Stimulated activated CD8-positive, alpha-beta memory T cell treated with anti-CD3 and anti-CD28 coated beads, Interleukin-15, amount 100 ng/mL, for 48 hours (primary cell): Measurements from ENCODE around the gene THAP8.

Source experiments
- DNase-seq, 2 donors: peaks; one replicate each; pipeline ENCODE4 v3.0.0-alpha.2; 2020; ENCODE audit warnings: low read depth in 2 of 2

THAP8 gene

DNA sequence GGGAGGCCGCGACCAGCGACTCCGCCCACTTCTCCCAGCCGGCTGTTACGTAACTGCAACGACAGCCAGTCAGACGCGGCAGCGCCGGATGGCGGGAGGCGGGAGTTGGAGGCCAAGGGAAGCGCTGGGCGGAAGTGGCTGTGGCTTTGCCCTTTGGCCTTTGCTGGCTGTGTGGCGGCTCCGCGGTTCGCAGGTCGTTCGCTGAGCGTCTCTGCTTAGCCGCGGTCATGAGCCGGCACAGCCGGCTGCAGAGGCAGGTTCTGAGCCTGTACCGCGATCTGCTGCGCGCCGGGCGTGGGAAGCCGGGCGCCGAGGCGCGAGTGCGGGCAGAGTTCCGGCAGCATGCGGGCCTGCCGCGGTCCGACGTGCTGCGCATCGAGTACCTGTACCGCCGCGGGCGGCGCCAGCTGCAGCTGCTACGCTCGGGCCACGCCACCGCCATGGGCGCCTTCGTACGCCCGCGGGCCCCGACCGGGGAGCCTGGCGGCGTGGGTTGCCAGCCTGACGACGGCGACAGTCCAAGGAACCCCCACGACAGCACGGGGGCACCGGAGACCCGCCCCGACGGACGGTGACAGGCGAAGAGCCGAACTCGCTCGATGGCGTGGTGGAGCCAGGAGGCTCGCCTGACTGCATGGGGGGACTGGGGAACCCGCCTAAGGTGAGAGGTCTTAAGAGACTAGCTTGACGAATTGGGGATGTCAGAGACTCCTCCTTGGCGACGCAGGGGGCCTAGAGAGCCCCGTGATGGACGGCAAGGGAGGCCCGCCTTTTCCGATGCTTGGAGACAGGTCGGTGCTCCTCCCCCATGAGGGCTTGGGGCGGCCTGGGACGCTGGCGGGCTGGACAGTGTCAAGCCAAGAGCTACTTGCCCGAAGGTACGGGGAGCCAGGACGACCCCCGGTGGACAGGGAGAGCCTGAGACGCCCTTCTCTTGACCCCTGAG is 58.8 kb downstream of the THAP8 start, which contains the start of gene SDHAF1:
Gene SDHAF1, plus strand, starts transcription at position 141 of the 946 bp plus-strand sequence. Its CDS starts 87 bp downstream, at position 228.
- peak; percentile 93 to 95 for DNase-seq

DNA sequence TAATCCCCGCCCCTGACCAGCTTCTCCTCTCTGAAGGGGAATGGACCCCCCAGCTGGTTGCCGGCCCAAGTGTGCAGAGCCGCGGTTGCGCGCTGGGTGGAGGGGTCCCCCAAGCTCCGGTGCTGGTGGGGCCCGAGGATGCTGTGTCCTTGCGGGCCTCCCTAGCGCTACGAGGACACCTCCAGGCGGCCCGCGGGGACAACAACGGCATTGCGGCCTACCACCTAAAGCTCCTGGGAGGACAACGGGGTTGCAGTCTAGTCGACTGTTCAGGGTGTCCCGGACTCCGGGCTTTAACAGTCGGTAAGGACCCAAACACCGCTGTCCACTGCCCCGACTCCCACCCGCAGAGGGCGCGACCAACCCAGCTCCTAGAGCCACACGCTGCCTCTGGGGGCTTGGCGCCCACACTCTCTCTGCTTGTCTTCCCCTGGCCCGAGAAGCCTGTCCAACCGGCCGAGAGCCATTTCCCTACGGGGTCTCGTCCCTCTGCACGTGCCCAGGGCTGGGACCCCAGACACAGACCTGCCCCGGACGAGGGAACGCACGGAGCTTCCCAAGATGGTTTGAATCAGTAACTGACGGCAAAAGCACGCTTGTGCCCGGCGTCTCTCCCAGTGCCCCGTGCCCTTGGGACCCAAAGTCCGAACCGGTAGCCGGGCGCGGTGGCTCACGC is 60.0 kb downstream of the THAP8 start:
- DNase-seq: no peak

DNA sequence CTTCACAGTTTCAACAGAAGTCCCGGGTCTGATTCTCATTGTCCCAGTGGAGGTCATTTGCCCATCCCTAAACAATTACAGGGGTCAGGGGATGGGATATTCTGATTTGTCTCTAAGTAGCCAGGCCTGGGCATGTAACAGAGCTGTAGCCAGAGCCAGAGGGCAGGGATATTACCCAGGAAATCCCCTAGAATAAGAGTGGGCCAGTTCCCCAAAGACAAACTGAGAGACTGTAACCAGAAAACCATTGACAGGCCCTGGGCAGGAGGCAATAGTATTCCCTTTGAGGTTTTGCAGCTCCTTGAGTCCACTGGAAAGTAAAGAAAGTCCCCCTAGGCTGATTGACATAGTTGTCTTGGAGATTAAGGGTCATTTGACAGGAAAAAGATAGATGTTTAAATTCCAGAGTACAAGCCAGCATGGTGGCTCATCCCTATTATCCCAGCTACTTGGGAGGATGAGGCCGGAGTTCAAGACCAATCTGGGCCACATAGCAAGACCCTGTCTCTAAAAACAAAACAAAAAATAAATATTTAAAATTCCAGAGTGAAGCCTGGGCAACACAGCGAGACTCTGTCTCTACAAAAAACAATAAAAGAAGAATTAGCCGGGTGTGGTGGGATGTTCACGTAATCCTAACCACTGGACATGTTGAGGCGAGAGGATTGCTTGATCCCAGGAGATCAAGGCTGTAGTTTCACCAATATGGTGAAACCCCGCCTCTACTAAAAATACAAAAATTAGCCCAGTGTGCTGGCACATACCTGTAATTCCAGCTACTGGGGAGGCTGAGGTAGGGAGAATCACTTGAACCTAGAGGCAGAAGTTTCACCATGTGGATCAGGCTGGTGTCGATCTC is 60.9 kb downstream of the THAP8 start:
- DNase-seq: no peak

DNA sequence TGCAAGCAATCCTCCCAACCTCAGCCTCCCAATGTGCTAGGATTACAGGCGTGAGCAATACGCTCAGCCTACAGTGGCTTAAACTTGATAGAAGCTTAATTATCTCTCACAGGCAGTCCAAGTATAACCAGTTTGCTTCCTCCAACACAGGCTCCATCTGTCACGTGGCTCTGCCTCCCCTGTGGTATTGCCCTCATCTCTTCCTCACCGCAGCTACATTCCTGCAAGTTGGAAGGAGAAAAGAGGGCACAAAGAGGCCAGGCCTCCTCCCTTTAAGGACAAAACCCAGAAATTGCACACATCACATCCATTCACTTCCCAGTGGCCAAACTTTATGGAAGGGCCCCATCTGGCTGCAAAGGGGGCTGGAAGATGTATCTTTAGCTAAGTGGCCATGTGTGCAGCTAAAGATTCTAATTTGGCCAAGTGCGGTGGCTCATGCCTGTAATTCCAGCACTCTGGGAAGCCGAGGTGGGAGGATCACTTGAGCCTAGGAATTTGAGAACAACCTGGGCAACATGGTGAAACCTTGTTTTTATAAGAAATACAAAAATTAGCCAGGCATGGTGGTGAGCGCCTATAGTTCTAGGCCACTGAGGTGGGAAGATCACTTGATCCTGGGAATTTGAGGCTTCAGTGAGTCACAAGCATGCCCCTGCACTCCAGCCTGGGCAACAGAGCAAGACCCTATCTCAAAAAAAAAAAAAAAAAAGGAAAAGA is 62.2 kb downstream of the THAP8 start:
- DNase-seq: no peak

DNA sequence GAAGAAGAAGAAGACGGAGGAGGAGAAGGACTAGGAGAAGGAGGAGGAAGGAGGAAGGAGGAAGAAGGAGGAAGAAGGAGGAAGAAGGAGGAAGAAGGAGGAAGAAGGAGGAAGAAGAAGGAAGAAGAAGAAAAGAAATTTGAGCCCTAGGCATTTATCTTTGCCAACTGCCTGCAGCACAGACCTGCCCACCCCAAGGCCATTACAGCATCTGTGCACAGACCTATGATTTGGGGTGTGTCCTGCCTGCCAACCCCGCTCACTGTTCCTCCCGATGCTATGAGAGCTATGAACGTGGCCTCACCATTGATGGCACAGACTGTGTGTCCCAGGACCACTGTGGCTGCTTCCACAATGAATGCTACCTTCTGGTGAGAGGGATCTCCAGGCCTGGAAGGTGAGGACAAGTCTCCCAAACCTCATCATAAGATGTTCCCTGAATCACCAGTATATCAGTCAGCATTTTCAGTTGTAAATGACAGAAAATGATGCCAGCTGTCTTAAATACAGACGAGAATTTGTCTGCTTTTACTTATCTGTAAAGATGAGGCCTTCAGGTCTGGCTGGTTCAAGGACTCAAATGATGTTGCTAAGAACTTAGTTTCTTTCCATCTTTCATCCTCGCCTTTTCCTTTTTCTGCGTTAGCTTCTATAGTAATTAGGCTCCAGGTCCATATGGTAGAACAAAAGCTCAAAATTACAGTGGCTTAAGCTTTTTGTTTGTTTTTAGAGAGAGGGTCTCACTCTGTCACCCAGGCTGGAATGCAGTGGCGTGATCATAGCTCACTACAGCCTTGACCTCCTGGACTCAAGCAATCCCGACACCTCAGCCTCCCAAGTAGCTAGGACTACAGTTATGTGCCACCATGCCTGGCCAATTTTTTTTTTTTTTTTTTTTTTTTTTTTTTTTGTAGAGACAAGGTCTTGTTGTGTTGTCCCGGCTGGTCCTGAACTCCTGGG is 63.0 kb downstream of the THAP8 start:
- no peak for DNase-seq

DNA sequence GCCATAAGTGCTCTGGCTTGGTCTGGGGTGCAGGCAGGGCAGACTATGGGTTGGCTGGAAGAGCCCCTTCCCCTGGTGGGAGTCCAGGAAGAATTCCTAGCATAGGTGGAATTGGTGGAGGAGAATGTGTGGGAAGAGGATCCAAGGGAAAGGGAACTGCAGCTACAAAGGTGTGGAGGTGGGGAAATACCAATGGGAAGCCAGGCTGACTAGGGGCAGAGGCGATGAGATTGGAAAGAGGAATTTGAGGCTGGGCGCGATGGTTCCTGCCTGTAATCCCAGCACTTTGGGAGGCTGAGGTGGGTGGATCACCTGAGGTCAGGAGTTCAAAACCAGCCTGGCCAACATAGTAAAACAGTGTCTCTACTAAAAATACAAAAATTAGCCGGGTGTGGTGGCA is 63.9 kb downstream of the THAP8 start:
- DNase-seq: no peak

DNA sequence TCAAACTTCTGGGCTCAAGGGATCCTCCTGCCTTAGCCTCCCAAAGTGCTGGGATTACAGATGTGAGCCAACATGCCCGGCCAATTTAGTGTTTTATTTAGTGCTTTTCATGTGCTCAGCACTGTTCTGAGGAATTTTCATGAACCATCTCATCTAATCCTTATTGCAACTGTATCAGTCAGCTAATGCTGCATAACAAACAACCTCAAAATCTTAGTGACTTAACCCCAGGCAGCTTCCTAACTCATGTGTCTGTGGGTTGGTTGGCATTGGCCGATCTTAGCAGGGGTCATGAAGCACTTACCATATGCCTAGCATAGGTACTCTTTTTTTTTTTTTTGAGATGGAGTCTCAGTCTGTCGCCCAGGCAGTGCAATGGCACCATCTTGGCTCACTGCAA is 65.3 kb downstream of the THAP8 start:
- DNase-seq: no peak

DNA sequence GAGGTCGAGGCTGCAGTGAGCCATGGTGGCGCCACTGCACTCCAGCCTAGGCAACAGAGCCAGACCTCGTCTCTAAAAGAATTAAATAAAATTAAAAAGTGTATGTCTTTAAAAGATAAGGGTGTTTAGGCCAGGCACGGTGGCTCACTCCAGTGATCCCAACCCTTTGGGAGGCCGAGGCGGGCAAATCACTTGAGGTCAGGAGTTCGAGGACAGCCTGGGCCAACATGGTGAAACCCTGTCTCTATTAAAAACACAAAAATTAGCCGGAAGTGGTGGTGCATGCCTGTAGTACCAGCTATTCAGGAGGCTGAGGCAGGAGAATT is 66.6 kb downstream of the THAP8 start:
- no peak for DNase-seq

DNA sequence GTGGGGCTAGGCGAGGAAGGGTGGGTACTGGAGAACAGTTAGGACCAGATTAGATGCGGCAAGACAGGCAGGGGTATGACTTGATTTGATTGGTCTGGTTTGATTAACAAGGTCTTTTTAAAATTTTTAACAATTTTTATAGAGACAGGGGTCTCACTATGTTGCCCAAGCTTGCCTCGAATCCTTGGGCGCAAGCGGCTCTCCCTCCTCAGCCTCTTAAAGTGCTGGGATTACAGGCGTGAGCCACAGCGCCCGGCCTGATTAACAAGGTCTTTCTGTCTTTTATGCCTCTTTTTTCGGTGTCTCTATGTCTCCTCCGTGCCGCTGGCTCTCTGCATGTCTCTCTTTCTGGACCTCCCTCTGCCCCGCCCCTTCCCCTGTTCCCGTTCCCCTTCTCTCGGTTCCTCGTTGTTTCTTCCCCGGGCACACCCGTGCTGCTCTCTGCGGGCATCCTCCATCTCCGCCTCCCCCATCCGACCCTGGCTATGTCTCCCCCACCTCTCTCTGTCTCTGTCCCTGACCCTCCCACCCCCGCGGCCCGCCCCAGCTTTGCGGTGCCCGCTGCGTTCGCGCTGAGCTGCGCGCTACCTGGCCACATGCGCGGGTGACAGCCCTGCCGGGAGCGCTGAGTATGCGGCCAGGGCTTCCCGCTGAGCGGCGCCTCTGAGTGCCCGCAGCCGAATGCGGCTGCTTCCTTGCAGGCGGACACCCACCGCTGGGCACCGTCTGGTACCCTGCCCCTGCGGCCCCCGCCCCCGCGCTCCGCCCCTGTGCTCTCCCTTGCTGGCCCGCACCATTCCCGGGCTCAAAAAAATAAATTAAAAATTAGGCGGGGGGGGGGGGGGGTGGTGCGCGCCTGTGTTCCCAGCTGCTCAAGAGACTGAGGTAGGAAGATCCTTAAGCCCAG is 67.2 kb downstream of the THAP8 start:
- no peak for DNase-seq

DNA sequence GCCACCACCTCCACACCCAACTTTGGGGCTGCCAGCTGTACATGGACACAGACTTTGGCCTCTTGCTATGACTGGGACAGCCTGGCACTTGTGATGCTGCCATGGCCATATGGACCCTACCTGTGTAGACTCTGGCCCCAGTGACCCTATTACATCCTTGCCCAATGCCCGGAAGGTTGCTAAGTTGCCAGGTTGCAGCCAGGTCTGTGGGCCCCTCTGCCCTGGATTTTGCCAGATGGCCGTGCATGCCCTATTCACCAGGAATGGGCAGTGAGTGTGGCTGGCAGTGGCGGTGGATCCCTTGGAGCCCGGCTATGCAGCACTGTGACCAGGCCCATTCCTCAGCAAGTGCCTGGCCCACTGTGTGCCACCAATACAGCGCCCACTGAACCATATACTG is 68.0 kb downstream of the THAP8 start:
- no peak for DNase-seq
